ENCODE measurements around the gene TPPP2.

- no peak for TF ChIP-seq CTCF (IDR thresholded peaks at IDR 0.05)
- no peak for TF ChIP-seq POLR2A (IDR thresholded peaks at IDR 0.05)
- no peak for TF ChIP-seq POLR2AphosphoS5 (IDR thresholded peaks at IDR 0.05)
- no peak for TF ChIP-seq EP300 (IDR thresholded peaks at IDR 0.05)
Measured at GRCh38 chr14:21047378-21047781, 17.4 kb downstream of the TPPP2 start.
